GM23248 (cell line): ENCODE measurements around the gene GPR176. TPM values are rescaled to one million over a fixed set of nuclear protein-coding genes. Genes with fewer than 3 reads are reported as not detected.
A peak's percentile ranks its signal among the peaks of the same experiment; 100 is the strongest.

Experiments
- DNase-seq: peaks from one replicate; pipeline ENCODE4 v3.0.0-alpha.2; 2015
- H2AFZ ChIP-seq: fragments of 200-600 bp; sonication (generic); 2 replicates; pipeline ENCODE4 v1.6.1; 2016; ENCODE audit warnings: antibody characterized with exemption
- H3F3A ChIP-seq: fragments of 200-600 bp; sonication (generic); 2 replicates; pipeline ENCODE4 v1.6.1; 2016; ENCODE audit warnings: mild to moderate bottlenecking, antibody characterized with exemption, mixed run types; ENCODE audit not compliant: insufficient read depth
- H3K27ac ChIP-seq: fragments of 200-600 bp; sonication (generic); 2 replicates; pipeline ENCODE4 v1.5.1; 2016; ENCODE audit warnings: mild to moderate bottlenecking
- H3K27me3 ChIP-seq: fragments of 200-600 bp; sonication (generic); replicated peaks from 2 replicates; pipeline ENCODE4 v1.6.1; 2016; ENCODE audit warnings: mild to moderate bottlenecking; ENCODE audit not compliant: insufficient read depth
- H3K36me3 ChIP-seq: fragments of 200-600 bp; sonication (generic); 2 replicates; pipeline ENCODE4 v1.6.1; 2016; ENCODE audit warnings: low read depth, mild to moderate bottlenecking
- H3K4me1 ChIP-seq: fragments of 200-600 bp; sonication (generic); 2 replicates; pipeline ENCODE4 v1.6.1; 2016; ENCODE audit warnings: mild to moderate bottlenecking; ENCODE audit not compliant: insufficient read depth
- H3K4me2 ChIP-seq: fragments of 200-600 bp; sonication (generic); one replicate; pipeline ENCODE4 v1.6.1; 2016; ENCODE audit warnings: mild to moderate bottlenecking; ENCODE audit not compliant: unreplicated experiment
- H3K4me3 ChIP-seq: fragments of 200-600 bp; sonication (generic); 2 replicates; pipeline ENCODE4 v1.5.1; 2016; ENCODE audit warnings: mild to moderate bottlenecking
- H3K79me2 ChIP-seq: fragments of 200-600 bp; sonication (generic); 2 replicates; pipeline ENCODE4 v1.6.1; 2016; ENCODE audit warnings: mild to moderate bottlenecking; ENCODE audit not compliant: insufficient read depth
- H3K9ac ChIP-seq: fragments of 200-600 bp; sonication (generic); 2 replicates; pipeline ENCODE4 v1.6.1; 2016; ENCODE audit warnings: mild to moderate bottlenecking
- H3K9me2 ChIP-seq: fragments of 200-600 bp; sonication (generic); 2 replicates; pipeline ENCODE4 v1.6.1; 2016; ENCODE audit warnings: mixed run types, mild to moderate bottlenecking, moderate library complexity; ENCODE audit not compliant: insufficient read depth
- H3K9me3 ChIP-seq: fragments of 200-600 bp; sonication (generic); one replicate; pipeline ENCODE4 v1.6.1; 2017; ENCODE audit warnings: low read depth
- H4K20me1 ChIP-seq: fragments of 200-600 bp; sonication (generic); 2 replicates; pipeline ENCODE4 v1.6.0; 2016; ENCODE audit not compliant: insufficient read depth
- EZH2 ChIP-seq: fragments of 200-600 bp; sonication (generic); IDR thresholded peaks from 2 replicates; pipeline ENCODE4 v1.6.1; 2018; ENCODE audit warnings: antibody characterized with exemption, mild to moderate bottlenecking; ENCODE audit not compliant: insufficient read depth, poor library complexity, severe bottlenecking
- EZH2phosphoT487 ChIP-seq: fragments of 200-600 bp; sonication (generic); IDR thresholded peaks from 2 replicates; pipeline ENCODE4 v1.6.1; 2018; ENCODE audit warnings: antibody characterized with exemption, moderate library complexity, mild to moderate bottlenecking, low read depth; ENCODE audit not compliant: insufficient read depth
- WGBS, 2 experiments: methylation state at CpG; one replicate each; pipeline ENCODE4 v1.1.6; 2015 to 2017; ENCODE audit warnings: low lambda C conversion rate in 2 of 2, low coverage in 1 of 2; ENCODE audit errors: missing lambda C conversion rate in 2 of 2; 5-methylcytosine and 5-hydroxymethylcytosine counted together
- in situ Hi-C: fragments of 300-500 bp; cut with MboI; formaldehyde crosslinking; loops from 2 replicates; pipeline ENCODE4 v1.15.0; 2020
- polyA plus RNA-seq: library from polyadenylated mRNA; unstranded; fragments of >200 nt; fragmentation: Nextera tagmentation; extraction: Ambion mirVana; gene quantifications from 2 replicates; pipeline ENCODE4 v1.2.1, GENCODE V29; 2016
- total RNA-seq: library from RNA; depleted of rRNA; stranded (reverse); fragments of >200 nt; shearing (Covaris generic); gene quantifications from 2 replicates; pipeline ENCODE4 v1.2.3, GENCODE V29; 2014

GPR176 gene
- total and polyA plus RNA-seq, 2 experiments from 2014 or later, result 161 to 254 TPM

DNA sequence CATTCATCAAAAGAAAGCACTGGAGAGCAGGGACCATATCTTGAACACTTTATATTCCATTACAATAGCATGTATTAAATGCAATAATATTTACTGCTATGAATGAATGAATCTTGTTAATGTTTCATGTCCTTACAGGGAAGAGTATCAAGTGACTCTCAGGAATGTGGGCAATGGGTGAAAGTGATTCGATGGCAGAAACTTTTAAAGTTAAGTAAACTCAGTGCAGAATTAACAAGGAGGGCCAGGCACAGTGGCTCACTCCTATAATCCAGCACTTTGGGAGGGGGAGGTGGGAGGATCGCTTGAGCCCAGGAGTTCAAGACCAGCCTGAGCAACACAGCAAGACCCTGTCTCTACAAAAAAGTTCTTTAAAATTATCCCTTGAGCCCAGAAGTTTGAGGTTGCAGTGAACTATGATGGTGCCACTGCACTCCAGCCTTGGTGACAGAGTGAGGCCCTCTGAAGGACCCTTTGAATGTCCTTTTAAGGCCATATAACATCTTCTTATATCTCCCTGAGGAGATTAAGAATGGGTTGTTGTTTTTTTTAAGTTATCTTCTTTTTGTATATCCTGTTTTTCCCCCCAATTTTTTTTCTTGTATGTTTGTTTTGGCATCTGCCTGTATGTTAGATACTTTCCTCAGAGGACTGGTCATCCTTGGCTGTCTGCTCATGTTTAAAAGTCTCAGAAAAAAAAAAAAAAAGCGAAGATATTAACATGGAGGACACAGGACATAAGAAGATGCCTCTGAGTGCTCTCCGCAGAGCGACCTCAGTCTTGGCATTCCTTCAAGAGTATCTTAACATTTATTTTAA lies 127.8 kb downstream of the GPR176 start:
- TF ChIP-seq EZH2, result no peak
- TF ChIP-seq EZH2phosphoT487, result no peak
- WGBS, 2 experiments, result 85% methylated on average over 5 of the region's 5 CpGs
- Histone ChIP-seq H3K4me1 (peaks cover 31% of the 10 kb centered on the region), H2AFZ (no peak overlapping the region), H3K4me2 (no peak overlapping the region), H3K79me2 (no peaks in the 10 kb centered on the region), H3K27ac (no peak overlapping the region), H3K36me3 (0 out of 2 replicates have a peak, but pooled peaks cover 4% of the 10 kb centered on the region), H3K9me2 (no peaks in the 10 kb centered on the region), H3K4me3 (no peak overlapping the region), H3K9ac (no peak overlapping the region), H3K27me3 (no peaks in the 10 kb centered on the region), H3F3A (peaks cover 50% of the 10 kb centered on the region), H4K20me1 (no peaks in the 10 kb centered on the region), H3K9me3 (no peaks in the 10 kb centered on the region)
- in situ Hi-C loops, result no loop called here
- no peak for DNase-seq

DNA sequence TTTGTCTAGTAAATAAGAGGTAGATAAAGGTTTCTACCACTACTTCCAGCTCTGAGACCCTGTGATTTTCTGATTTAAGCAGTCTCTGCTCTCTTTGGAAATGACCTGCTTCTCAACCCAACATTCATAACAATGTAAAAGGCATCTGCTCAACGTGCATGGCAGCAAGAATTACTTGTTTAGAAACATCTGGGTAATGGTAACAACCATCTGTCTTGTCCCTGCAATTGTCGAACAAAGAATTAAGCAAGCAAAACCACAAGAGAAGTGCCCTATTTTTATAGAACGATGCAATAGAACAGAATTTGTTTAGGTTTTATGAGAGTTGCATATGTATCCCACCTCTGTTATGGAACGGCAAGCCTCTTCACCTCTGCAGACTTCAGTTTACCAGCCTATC lies 130.3 kb downstream of the GPR176 start:
- Histone ChIP-seq H3K36me3 (no peaks in the 10 kb centered on the region), H2AFZ (no peak overlapping the region), H4K20me1 (no peaks in the 10 kb centered on the region), H3K4me1 (peaks cover 47% of the 10 kb centered on the region), H3K4me3 (no peak overlapping the region), H3K9me3 (no peaks in the 10 kb centered on the region), H3K27me3 (no peaks in the 10 kb centered on the region), H3K4me2 (peak overlapping the region; percentile 38), H3K9ac (peak overlapping the region; percentile 10; the same call in 1 of the 2 replicates), H3K79me2 (peaks cover 1% of the 10 kb centered on the region), H3K27ac (peak overlapping the region; percentile 58), H3K9me2 (no peaks in the 10 kb centered on the region), H3F3A (peaks cover 62% of the 10 kb centered on the region)
- TF ChIP-seq EZH2 (no peak), EZH2phosphoT487 (no peak)
- in situ Hi-C loops, result no loop called here
- DNase-seq, result no peak
- WGBS, 2 experiments, result 49 to 55% methylated on average over 4 of the region's 4 CpGs

- DNase-seq, result peak; percentile 78
- H3K9me2 ChIP-seq, result no peaks in the 10 kb centered on the region
- no peak overlapping the region for H3K4me3 ChIP-seq
- peak overlapping the region; percentile 58 for H3K27ac ChIP-seq
- no peak overlapping the region for H2AFZ ChIP-seq
- peaks cover 63% of the 10 kb centered on the region for H3F3A ChIP-seq
- no peaks in the 10 kb centered on the region for H3K36me3 ChIP-seq
- H3K4me1 ChIP-seq, result peaks cover 54% of the 10 kb centered on the region
- H3K9ac ChIP-seq, result peak overlapping the region; percentile 30; the same call in 1 of the 2 replicates
- no peaks in the 10 kb centered on the region for H3K27me3 ChIP-seq
- TF ChIP-seq EZH2phosphoT487 (no peak), EZH2 (no peak)
- 65 to 69% methylated on average over 3 of the region's 3 CpGs for WGBS, 2 experiments
- peaks cover 9% of the 10 kb centered on the region for H3K79me2 ChIP-seq
- peak overlapping the region; percentile 38 for H3K4me2 ChIP-seq
- in situ Hi-C loops, result no loop called here
- H4K20me1 ChIP-seq, result no peaks in the 10 kb centered on the region
- no peaks in the 10 kb centered on the region for H3K9me3 ChIP-seq
Observed at GRCh38 chr15:39788800-39789565, 131.1 kb downstream of the GPR176 start.

DNA sequence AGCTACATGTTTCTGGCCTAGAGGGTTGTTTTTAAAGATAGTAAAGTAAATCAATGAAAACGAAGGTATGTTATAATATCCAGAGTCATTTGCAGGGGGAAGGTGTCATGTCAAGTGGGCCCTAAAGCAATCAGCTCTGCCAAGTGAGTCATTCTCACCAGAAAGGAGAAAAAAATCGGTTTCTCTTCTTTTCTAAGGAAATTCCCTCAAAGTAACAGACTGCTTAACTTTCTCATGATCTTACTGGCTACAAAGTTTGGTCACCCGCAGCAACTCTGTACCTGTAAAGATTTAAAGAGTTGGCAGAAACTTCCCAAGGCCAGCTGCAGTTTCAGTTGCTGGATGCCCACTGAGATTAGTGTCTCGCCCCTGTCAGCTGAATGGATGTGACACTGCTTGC lies 132.0 kb downstream of the GPR176 start:
- H3K4me2 ChIP-seq, result peak overlapping the region; percentile 22
- peaks cover 17% of the 10 kb centered on the region for H3K79me2 ChIP-seq
- WGBS, 2 experiments, result 65 to 69% methylated on average over 4 of the region's 4 CpGs
- no peak for TF ChIP-seq EZH2
- no peak for TF ChIP-seq EZH2phosphoT487
- no peak overlapping the region for H3K4me3 ChIP-seq
- in situ Hi-C loops, result no loop called here
- H3K27ac ChIP-seq, result peak overlapping the region; percentile 58; the same call in 1 of the 2 replicates
- peaks cover 63% of the 10 kb centered on the region for H3F3A ChIP-seq
- H3K9ac ChIP-seq, result no peak overlapping the region
- no peaks in the 10 kb centered on the region for H3K9me2 ChIP-seq
- no peaks in the 10 kb centered on the region for H3K36me3 ChIP-seq
- H3K4me1 ChIP-seq, result peaks cover 61% of the 10 kb centered on the region
- no peaks in the 10 kb centered on the region for H4K20me1 ChIP-seq
- H2AFZ ChIP-seq, result no peak overlapping the region
- H3K27me3 ChIP-seq, result no peaks in the 10 kb centered on the region
- no peaks in the 10 kb centered on the region for H3K9me3 ChIP-seq
- peak; percentile 68 for DNase-seq
